Activated CD4-positive, CD25-positive, alpha-beta regulatory T cell (primary cell): ENCODE results near the gene GALNT16.

Experiments used
- DNase-seq, 4 experiments: peaks; one replicate each; lab custom pipeline; 2025; lab: John Stamatoyannopoulos, UW

GALNT16 gene

GRCh38 chr14:69405762-69406161, 145.8 kb downstream of the GALNT16 start:
- no peak for DNase-seq
